Measurements from ENCODE around the gene HID1. TPM values are rescaled to one million over a fixed set of nuclear protein-coding genes. Genes with fewer than 3 reads are reported as not detected.

The HID1 gene
- total and polyA plus RNA-seq, 9 donors: 1.8 to 21.6 (median 5.2) TPM

- Histone ChIP-seq H3K36me3 (no peaks in the 10 kb centered on the region), H3K27me3 (no peaks in the 10 kb centered on the region), H3K27ac (no peak overlapping the region), H3K9me3 (no peaks in the 10 kb centered on the region), H3K4me1 (ENCODE audit: insufficient read depth) (no peaks in the 10 kb centered on the region), H3K4me3 (no peak overlapping the region)
- TF ChIP-seq EP300 (IDR thresholded peaks at IDR 0.05): no peak
- TF ChIP-seq POLR2A (IDR thresholded peaks at IDR 0.05): no peak
- TF ChIP-seq, protein P1, sequence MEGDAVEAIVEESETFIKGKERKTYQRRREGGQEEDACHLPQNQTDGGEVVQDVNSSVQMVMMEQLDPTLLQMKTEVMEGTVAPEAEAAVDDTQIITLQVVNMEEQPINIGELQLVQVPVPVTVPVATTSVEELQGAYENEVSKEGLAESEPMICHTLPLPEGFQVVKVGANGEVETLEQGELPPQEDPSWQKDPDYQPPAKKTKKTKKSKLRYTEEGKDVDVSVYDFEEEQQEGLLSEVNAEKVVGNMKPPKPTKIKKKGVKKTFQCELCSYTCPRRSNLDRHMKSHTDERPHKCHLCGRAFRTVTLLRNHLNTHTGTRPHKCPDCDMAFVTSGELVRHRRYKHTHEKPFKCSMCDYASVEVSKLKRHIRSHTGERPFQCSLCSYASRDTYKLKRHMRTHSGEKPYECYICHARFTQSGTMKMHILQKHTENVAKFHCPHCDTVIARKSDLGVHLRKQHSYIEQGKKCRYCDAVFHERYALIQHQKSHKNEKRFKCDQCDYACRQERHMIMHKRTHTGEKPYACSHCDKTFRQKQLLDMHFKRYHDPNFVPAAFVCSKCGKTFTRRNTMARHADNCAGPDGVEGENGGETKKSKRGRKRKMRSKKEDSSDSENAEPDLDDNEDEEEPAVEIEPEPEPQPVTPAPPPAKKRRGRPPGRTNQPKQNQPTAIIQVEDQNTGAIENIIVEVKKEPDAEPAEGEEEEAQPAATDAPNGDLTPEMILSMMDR (IDR thresholded peaks at IDR 0.05): no peak
- no peak for DNase-seq
- intact Hi-C loops (cut with DNase I): loop anchor here in 3 of 4 donors (5.0 to 10.0 kb wide), 3 partner anchors 88 to 161 kb away; no protein-coding TSS in a partner anchor
- WGBS, 3 donors: 71 to 73% (median 72%) methylated on average over 11 of the region's 11 CpGs
Observed at GRCh38 chr17:74953134-74953687, 19.3 kb downstream of the HID1 start.

DNA sequence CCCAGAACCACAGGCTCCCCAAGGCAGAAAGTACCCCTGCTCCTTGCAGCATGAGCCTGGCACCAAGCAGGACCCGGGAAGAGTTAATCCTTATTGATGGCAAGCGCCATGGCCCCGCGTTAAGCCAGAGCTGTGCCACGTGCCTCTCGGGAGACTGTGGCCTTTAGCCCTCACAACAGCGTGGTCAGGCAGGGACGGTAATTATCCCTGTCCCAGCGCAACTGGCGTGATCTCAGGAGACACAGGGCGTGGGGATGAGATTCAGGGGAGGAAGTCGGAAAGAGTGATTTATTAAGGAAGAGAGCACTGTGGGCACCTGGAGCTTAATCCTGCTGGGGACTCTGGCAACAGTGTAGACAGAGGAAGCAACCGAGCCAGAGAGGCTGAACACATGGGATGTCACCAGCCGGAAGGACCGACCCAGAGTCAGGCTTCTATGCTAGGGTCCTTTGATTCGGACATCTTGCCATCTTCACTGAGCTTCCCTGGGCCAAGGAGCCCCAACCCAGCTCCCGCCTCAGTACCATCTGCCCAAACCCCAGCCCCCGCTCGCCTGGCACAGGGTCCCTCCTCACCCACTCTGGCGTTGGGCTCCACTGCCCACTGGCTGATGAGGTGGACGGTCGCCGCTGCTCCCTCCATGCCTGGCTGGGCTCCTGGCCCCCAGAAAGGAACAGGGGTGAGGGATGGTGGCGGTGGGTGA, 20.0 kb downstream of the HID1 start:
- Histone ChIP-seq H3K4me1 (ENCODE audit: insufficient read depth) (no peaks in the 10 kb centered on the region), H3K27me3 (no peaks in the 10 kb centered on the region), H3K9me3 (no peaks in the 10 kb centered on the region), H3K27ac (no peak overlapping the region), H3K4me3 (no peak overlapping the region), H3K36me3 (no peaks in the 10 kb centered on the region)
- no peak for DNase-seq
- intact Hi-C loops (cut with DNase I): loop anchor here in 3 of 4 donors (5.0 to 10.0 kb wide), 3 partner anchors 88 to 160 kb away; no protein-coding TSS in a partner anchor
- WGBS, 3 donors: 54 to 56% (median 55%) methylated on average over 23 to 24 of the region's 24 CpGs
- TF ChIP-seq POLR2A (IDR thresholded peaks at IDR 0.05) (no peak), EP300 (IDR thresholded peaks at IDR 0.05) (no peak)
- TF ChIP-seq, protein P1 (IDR thresholded peaks at IDR 0.05): no peak

DNA sequence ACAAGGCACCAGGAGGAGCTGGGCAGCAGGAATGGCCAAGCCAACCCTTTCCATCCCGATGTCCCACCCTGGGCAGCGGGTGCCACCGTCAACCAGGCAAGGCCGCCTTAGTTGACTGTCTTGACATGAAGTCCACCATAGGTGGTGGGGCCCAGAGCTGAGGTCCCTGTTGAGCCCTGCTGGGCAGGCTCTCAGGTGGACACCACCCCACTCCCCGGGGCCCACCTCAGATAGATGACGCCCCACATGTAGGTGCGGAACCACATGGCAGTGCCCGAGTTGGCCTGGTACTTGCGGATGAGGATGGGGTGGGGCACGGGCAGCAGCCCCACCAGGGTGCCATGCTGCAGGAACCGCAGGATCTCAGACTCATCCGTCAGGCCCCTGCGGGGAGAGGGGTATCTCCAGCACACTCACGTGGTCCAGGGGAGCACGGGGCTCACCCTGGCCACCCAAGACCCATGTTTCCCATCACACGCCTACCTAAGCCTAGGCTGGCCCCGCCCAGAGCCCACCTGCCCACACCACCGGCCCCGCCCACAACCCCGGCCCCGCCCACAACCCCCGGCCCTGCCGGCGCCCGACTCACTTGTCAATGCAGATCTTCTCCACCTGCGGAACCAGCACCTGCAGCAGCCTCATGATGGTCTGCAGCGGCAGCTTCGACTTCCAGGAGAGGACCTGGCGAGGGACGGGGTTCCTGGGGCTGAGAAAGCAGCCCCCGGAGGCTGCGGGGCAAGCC, 20.7 kb downstream of the HID1 start:
- Histone ChIP-seq H3K27ac (no peak overlapping the region), H3K4me1 (ENCODE audit: insufficient read depth) (no peaks in the 10 kb centered on the region), H3K27me3 (no peaks in the 10 kb centered on the region), H3K4me3 (no peak overlapping the region), H3K9me3 (no peaks in the 10 kb centered on the region), H3K36me3 (no peaks in the 10 kb centered on the region)
- WGBS, 3 donors: 57 to 89% (median 70%) methylated on average over 13 to 32 of the region's 32 CpGs
- intact Hi-C loops (cut with DNase I): loop anchor here in 3 of 4 donors (5.0 to 10.0 kb wide), 3 partner anchors 87 to 160 kb away; no protein-coding TSS in a partner anchor
- no peak for TF ChIP-seq EP300 (IDR thresholded peaks at IDR 0.05)
- no peak for TF ChIP-seq POLR2A (IDR thresholded peaks at IDR 0.05)
- TF ChIP-seq, protein P1 (IDR thresholded peaks at IDR 0.05): no peak
- DNase-seq: no peak

DNA sequence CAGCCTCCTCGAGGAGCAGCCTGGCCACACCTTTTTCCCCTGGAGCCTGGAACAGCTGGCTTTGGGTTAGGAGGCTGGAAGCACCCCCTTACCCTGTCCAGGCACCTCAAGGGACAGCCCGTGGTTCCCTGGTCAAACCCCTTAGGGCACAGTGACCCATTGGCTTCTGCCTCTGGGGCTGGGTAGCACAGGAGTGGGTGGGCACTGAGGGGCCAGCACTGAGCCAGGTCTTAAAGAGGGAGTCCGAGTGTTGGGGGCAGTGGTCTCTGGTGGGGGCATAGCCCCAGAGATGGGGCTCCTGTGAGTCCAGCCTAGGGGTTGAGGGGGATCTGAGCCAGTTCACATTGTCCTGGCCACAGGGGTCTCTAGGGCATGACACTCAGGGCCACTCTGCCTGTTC, 21.5 kb downstream of the HID1 start:
- no peaks in the 10 kb centered on the region for H3K4me1 ChIP-seq (ENCODE audit: insufficient read depth)
- DNase-seq: no peak
- no peak overlapping the region for H3K4me3 ChIP-seq
- H3K9me3 ChIP-seq: no peaks in the 10 kb centered on the region
- TF ChIP-seq POLR2A (IDR thresholded peaks at IDR 0.05) (no peak), EP300 (IDR thresholded peaks at IDR 0.05) (no peak)
- TF ChIP-seq, protein P1 (IDR thresholded peaks at IDR 0.05): no peak
- H3K36me3 ChIP-seq: no peaks in the 10 kb centered on the region
- no peaks in the 10 kb centered on the region for H3K27me3 ChIP-seq
- intact Hi-C loops (cut with DNase I): loop anchor here in 3 of 4 donors (5.0 to 10.0 kb wide), 3 partner anchors 86 to 159 kb away; no protein-coding TSS in a partner anchor
- 46 to 59% (median 48%) methylated on average over 3 of the region's 3 CpGs for WGBS, 3 donors
- no peak overlapping the region for H3K27ac ChIP-seq
